T-helper 2 cell (primary cell): ENCODE results near the gene UTS2.
A peak's percentile ranks its signal among the peaks of the same experiment; 100 is the strongest.

Experiments
- DNase-seq, 5 experiments: peaks; one replicate each; pipeline versions ENCODE4 v3.0.0 to v3.0.0-alpha.2; 2012 to 2022

The UTS2 gene

GRCh38 chr1:7809742-7810141 lies 43.1 kb downstream of the UTS2 start:
- DNase-seq = no peak

- peak in 1 of 5 experiments; percentile 60 for DNase-seq
Observed at GRCh38 chr1:7808253-7808844, 44.5 kb downstream of the UTS2 start.

GRCh38 chr1:7805460-7805859 lies 47.4 kb downstream of the UTS2 start:
- DNase-seq = no peak
